Measurements from ENCODE around the gene ZCWPW2. TPM values are rescaled to one million over a fixed set of nuclear protein-coding genes. Genes with fewer than 3 reads are reported as not detected.

The ZCWPW2 gene
- total and polyA plus RNA-seq, 2 of the 4 experiments (the other 2 are of a cell fraction): 0.18 to 0.24 TPM

GRCh38 chr3:28337230-28337629, 11.3 kb upstream of the ZCWPW2 start:
- no peak overlapping the region for H3K56ac ChIP-seq (ENCODE audit: extremely low read depth, insufficient read depth, low read length)
- no peak overlapping the region for H3K14ac ChIP-seq (replicated peaks; ENCODE audit: low read depth, low read length)
- H4K5ac ChIP-seq (ENCODE audit: low read depth, low read length): no peak overlapping the region
- no peaks in the 10 kb centered on the region for H4K20me1 ChIP-seq (ENCODE audit: insufficient read depth, low read length)
- no peak overlapping the region for H3K4me3 ChIP-seq (ENCODE audit: insufficient read depth, low read depth, low read length)
- TF ChIP-seq CTCF (conservative IDR thresholded peaks at IDR 0.05; ENCODE audit: low read depth, low read length): no peak
- no peak for TF ChIP-seq MXI1 (IDR thresholded peaks at IDR 0.05; ENCODE audit: borderline replicate concordance, low read depth, low read length)
- no peak for TF ChIP-seq FOS (IDR thresholded peaks at IDR 0.05; ENCODE audit: low read depth, low read length)
- TF ChIP-seq BHLHE40 (IDR thresholded peaks at IDR 0.05; ENCODE audit: low read depth, low read length): no peak
- TF ChIP-seq MAFK (IDR thresholded peaks at IDR 0.05; ENCODE audit: low read depth, low read length): no peak
- TF ChIP-seq SMC3 (IDR thresholded peaks at IDR 0.05; ENCODE audit: low read depth, low read length): no peak
- no peak for TF ChIP-seq MAZ (IDR thresholded peaks at IDR 0.05; ENCODE audit: borderline replicate concordance, low read depth, low read length)
- no peak for TF ChIP-seq NFE2L2 (IDR thresholded peaks at IDR 0.05; ENCODE audit: low read depth, low read length)
- no peak for TF ChIP-seq RCOR1 (IDR thresholded peaks at IDR 0.05; ENCODE audit: insufficient replicate concordance, low read length)
- no peak for TF ChIP-seq ELK1 (IDR thresholded peaks at IDR 0.05; ENCODE audit: borderline replicate concordance, low read depth, low read length)
- TF ChIP-seq RFX5 (IDR thresholded peaks at IDR 0.05; ENCODE audit: low read depth, low read length): no peak
- no peak for TF ChIP-seq POLR2A (IDR thresholded peaks at IDR 0.05; ENCODE audit: low read depth, low read length)
- CTCF ChIA-PET: interaction anchor here (1.1 to 1.3 kb wide), 2 partner anchors 8 to 10 kb away, joined by 3 read pairs; no protein-coding TSS in a partner anchor
- no peak overlapping the region for H2AK5ac ChIP-seq (ENCODE audit: low read depth, low read length)
- BruUV-seq (replicated peaks): no TSS peak
- no peak overlapping the region for H3K27ac ChIP-seq (ENCODE audit: insufficient read depth, low read length)
- H3K79me1 ChIP-seq (ENCODE audit: low read depth in 1 of 2, low read length in 2 of 2): peaks cover 5 to 7% of the 10 kb centered on the region in 2 experiments; a peak in 3 of 4 replicates
- H4K91ac ChIP-seq (ENCODE audit: insufficient read depth, low read depth, low read length): no peak overlapping the region
- H3K4me1 ChIP-seq (ENCODE audit: control insufficient read depth, insufficient read depth, low read length): peaks cover 3% of the 10 kb centered on the region; the same call in 1 of the 2 replicates
- H2AK9ac ChIP-seq (replicated peaks; ENCODE audit: low read depth, low read length, poor library complexity): no peak overlapping the region
- DNase-seq (no peak), ATAC-seq (ENCODE audit: low read depth) (no peak)
- peaks cover 11% of the 10 kb centered on the region; the same call in 1 of the 2 replicates for H3K36me3 ChIP-seq (ENCODE audit: control insufficient read depth, insufficient read depth, low read length)
- H3K23ac ChIP-seq (ENCODE audit: low read depth, low read length): no peak overlapping the region
- no peak overlapping the region for H2BK120ac ChIP-seq (ENCODE audit: low read depth, low read length)
- no peak overlapping the region for H3K18ac ChIP-seq (ENCODE audit: low read depth, low read length)
- in situ Hi-C loops (cut with MboI; ENCODE audit: low sequenced_read_pairs) (no loop called here), intact Hi-C loops (cut with micrococcal nuclease) (loop anchor here (10.0 kb wide), 1 partner anchor 852 kb away; the partner anchor contains the start of gene SLC4A7), dilution Hi-C loops (cut with HindIII; ENCODE audit: low sequenced_read_pairs, unreplicated experiment) (no loop called here)
- H2AFZ ChIP-seq (replicated peaks; ENCODE audit: low read length, poor library complexity): no peak overlapping the region
- peaks cover 3% of the 10 kb centered on the region; the same call in 1 of the 2 replicates for H3K9me1 ChIP-seq (ENCODE audit: insufficient read depth, low read length)
- no peak overlapping the region for H3K9ac ChIP-seq (ENCODE audit: low read depth, low read length)
- no peak overlapping the region for H2BK5ac ChIP-seq (ENCODE audit: low read depth, low read length, poor library complexity, severe bottlenecking)
- no peak overlapping the region for H3K4me2 ChIP-seq (ENCODE audit: low read depth, low read length)
- H4K8ac ChIP-seq (ENCODE audit: low read depth in 2 of 2, low read length in 2 of 2): no peak overlapping the region
- no peak overlapping the region for H2BK20ac ChIP-seq (ENCODE audit: low read depth, low read length)
- no peaks in the 10 kb centered on the region for H3K9me3 ChIP-seq (ENCODE audit: control insufficient read depth, insufficient read depth, low read length)
- H2BK15ac ChIP-seq (ENCODE audit: low read depth, low read length): no peak overlapping the region
- H3K4ac ChIP-seq (ENCODE audit: low read depth, low read length): no peak overlapping the region
- POLR2A ChIA-PET (ENCODE audit: unreplicated experiment): no interaction called here
- no peaks in the 10 kb centered on the region for H3K27me3 ChIP-seq (ENCODE audit: control insufficient read depth, insufficient read depth, low read length)

Measured in IMR-90 (cell line).